ENCODE results near the gene DOCK8.

DOCK8 gene

DNA sequence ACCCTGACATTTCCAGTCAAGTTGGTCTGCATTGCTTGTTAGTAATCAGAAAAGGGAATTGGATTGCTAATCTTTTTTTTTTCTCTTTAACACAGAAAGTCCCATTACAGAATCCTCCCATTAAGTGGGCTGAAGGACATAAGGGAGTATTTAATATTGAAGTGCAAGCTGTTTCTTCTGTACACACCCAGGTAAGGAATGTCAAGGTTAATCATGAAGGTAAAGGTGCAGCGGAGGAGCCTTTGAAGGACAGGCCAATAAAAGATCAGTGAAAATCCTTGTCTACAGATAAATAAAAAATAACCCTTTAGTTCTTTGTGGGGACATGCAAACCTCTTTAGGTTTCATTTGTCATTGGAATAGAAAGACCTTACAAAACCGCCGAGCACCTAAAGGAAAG, 161.4 kb downstream of the DOCK8 start:
- POLR2A ChIA-PET: no interaction called here
- DNase-seq (ENCODE audit: extremely low spot score): no peak
- CTCF ChIA-PET: interaction anchor here (1.2 kb wide), 1 partner anchor 12 kb away, joined by 4 read pairs; no protein-coding TSS in a partner anchor
- TF ChIP-seq CTCF (IDR thresholded peaks at IDR 0.05; ENCODE audit: control extremely low read depth, extremely low read depth, low read depth, missing control alignments): no peak

GRCh38 chr9:378263-378662, 163.6 kb downstream of the DOCK8 start:
- ChIA-PET CTCF (interaction anchor here (1.1 kb wide), 1 partner anchor 14 kb away, joined by 3 read pairs; no protein-coding TSS in a partner anchor), POLR2A (no interaction called here)
- no peak for DNase-seq (ENCODE audit: extremely low spot score)
- no peak for TF ChIP-seq CTCF (IDR thresholded peaks at IDR 0.05; ENCODE audit: control extremely low read depth, extremely low read depth, low read depth, missing control alignments)

- ChIA-PET CTCF (interaction anchor here (1.2 to 1.3 kb wide), 2 partner anchors 10 to 54 kb away, joined by 3 to 5 read pairs; no protein-coding TSS in a partner anchor), POLR2A (no interaction called here)
- TF ChIP-seq CTCF (IDR thresholded peaks at IDR 0.05; ENCODE audit: control extremely low read depth, extremely low read depth, low read depth, missing control alignments): no peak
- no peak for DNase-seq (ENCODE audit: extremely low spot score)
Measured at GRCh38 chr9:382383-382782, 167.7 kb downstream of the DOCK8 start.

DNA sequence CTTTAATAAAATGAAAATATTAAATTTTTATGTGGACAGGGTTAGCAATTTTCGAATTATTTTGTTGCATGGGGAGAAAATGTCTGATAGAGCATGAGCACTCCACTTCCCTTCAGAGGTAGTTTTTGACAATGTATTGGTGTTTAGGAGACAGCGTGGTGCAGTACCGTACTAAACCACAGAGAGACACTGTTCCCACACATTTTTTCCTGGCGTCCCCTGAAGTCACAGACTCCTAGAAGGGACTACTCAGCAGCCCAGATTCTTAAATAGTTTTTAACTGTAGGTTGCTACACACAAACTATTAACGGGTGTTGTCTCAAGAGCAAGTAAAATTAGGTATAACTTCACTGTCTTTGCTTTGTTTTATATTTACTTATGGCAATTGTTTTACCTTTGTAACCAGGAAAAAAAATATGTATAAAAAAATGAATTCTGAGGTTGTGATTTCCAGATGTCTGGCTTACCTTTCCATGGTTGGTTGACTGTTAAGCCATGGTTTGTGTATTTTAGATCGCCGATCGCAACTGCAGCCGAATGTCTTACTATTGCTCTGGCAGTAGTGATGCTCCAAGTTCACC, 171.2 kb downstream of the DOCK8 start:
- ChIA-PET CTCF (interaction anchor here (0.7 to 1.2 kb wide), 2 partner anchors 11 to 14 kb away, joined by 3 to 6 read pairs; no protein-coding TSS in a partner anchor), POLR2A (no interaction called here)
- peak; percentile 32 for TF ChIP-seq CTCF (IDR thresholded peaks at IDR 0.05; ENCODE audit: control extremely low read depth, extremely low read depth, low read depth, missing control alignments)
- DNase-seq (ENCODE audit: extremely low spot score): no peak

DNA sequence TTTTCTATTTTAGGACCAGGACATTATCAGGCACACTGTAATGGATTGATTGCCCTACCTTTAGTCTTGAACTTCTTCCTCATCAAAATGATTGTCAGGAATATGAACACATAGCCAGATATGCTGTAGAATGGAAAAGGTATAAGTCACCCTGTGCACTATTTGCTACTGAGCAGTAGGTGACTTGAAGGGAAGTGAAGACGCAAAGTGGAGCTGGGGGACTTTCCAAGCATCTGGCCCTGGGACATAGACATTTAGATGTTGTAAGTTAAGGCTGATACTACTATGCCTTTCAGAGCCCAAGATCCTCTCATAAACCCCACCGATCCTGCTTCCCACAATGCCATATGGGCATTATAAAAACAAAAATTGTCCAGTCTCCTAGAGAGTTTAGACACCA, 174.5 kb downstream of the DOCK8 start:
- DNase-seq (ENCODE audit: extremely low spot score): no peak
- ChIA-PET POLR2A (no interaction called here), CTCF (no interaction called here)
- TF ChIP-seq CTCF (IDR thresholded peaks at IDR 0.05; ENCODE audit: control extremely low read depth, extremely low read depth, low read depth, missing control alignments): no peak

DNA sequence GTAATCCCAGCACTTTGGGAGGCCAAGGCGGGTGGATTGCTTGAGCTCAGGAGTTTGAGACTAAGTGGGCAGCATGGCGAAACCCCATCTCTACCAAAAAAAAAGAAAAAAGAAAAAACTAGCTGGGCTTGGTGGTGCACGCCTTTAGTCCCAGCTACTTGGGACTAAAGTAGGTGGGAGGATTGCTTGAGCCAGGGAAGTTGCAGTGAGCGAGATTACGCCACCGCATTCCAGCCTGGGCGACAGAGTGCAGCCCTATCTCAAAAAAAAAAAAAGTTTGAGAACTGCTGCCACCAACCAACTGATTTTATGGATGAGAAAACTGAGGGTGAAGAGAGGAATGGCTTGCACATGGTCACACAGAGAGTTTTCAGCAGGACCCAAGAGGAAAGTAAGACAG, 175.1 kb downstream of the DOCK8 start:
- no peak for DNase-seq (ENCODE audit: extremely low spot score)

More for the DNA sequence above, 175.1 kb downstream of the DOCK8 start:
- POLR2A ChIA-PET: no interaction called here
- TF ChIP-seq CTCF (IDR thresholded peaks at IDR 0.05; ENCODE audit: control extremely low read depth, extremely low read depth, low read depth, missing control alignments): no peak
- CTCF ChIA-PET: interaction anchor here (0.9 kb wide), 1 partner anchor 34 kb away, joined by 3 read pairs; no protein-coding TSS in a partner anchor
